ENCODE measurements around the gene PIPOX.

The PIPOX gene

GRCh38 chr17:29018788-29019474, 24.0 kb upstream of the PIPOX start:
- no peak for DNase-seq (ENCODE audit: low read depth, low spot score)
- no peak overlapping the region for H3K27ac ChIP-seq

- H3K27ac ChIP-seq = no peak overlapping the region
- no peak for DNase-seq (ENCODE audit: low read depth, low spot score)
Observed at GRCh38 chr17:29019475-29020181, 23.3 kb upstream of the PIPOX start.

- H3K27ac ChIP-seq = no peak overlapping the region
- DNase-seq (ENCODE audit: low read depth, low spot score) = no peak
Observed at GRCh38 chr17:29020576-29020975, 22.4 kb upstream of the PIPOX start.

DNA sequence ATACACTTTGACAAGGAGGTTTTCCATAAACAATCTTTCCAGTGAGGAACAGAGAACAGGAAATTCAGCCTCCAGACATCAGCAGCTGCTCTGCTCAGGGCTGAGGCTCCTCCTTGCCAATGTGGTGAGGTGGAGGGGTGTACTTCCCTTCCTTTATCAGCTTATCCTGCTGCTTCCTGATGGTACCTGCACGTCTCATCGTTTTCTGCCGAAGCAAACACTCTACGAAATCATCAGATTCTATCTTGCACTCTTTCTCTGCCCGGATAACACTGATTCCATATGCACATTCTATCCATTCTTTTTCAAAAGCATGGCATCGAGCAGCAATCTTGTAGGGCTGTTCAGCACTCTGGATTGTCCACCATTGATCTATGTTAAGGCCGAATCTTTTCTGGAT, 21.7 kb upstream of the PIPOX start:
- no peak for DNase-seq (ENCODE audit: low read depth, low spot score)

GRCh38 chr17:29022074-29022473, 20.9 kb upstream of the PIPOX start:
- no peak for DNase-seq (ENCODE audit: low read depth, low spot score)
- no peak overlapping the region for H3K27ac ChIP-seq

More for the DNA sequence above, 21.7 kb upstream of the PIPOX start:
- H3K27ac ChIP-seq = no peak overlapping the region

DNA sequence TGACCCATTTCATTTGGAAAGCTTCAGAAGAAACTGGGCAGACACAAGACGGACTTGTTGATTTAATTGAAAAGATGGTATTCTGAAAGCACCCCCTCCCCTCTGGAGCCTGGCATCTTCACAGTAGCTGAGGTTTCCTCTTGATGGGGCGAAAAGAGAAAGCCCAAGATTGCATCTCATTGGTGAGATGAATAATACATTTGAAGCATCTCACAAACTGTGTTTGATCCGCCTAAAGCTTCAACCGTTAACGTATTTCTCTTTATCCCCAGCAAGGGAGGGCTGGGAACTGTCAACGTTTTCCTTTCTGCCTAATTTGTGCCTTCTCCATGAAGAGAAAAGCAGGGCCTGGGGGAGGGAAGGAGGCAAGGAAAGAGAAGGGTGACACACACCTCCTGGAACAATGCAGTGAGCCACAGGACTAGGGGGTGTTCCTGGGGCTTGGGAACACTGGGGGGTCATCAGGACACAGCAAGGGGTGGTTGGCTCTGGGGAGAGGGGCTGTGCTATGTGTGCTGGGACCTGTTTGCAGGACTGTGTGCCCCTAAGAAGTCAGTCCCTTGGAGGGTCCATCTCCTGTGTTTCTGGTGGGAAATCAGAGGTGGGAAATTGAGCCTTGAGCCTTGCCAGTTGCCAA, 18.5 kb upstream of the PIPOX start:
- no peak overlapping the region for H3K27ac ChIP-seq
- no peak for DNase-seq (ENCODE audit: low read depth, low spot score)

DNA sequence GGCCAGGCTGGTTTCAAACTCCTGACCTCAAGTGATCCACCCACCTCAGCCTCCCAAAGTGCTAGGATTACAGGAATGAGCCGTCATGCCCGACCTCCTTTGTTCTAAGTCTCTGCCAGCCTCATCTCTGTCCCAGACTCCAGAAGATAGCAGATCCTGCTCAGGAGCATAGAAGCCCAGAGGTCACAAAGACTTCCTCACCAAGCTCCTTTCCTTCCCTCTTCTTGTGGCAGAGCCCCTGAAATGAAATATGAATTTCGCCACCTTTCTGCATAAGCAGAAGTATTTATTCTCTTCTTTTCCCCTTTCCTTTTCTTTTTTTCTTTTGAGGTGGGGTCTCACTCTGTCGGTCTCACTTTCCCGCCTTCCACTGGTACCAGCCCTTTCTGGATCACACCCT, 11.5 kb upstream of the PIPOX start:
- H3K27ac ChIP-seq = no peak overlapping the region
- no peak for DNase-seq (ENCODE audit: low read depth, low spot score)

GRCh38 chr17:29032013-29032856, 10.7 kb upstream of the PIPOX start:
- no peak for DNase-seq (ENCODE audit: low read depth, low spot score)
- no peak overlapping the region for H3K27ac ChIP-seq

- DNase-seq (ENCODE audit: low read depth, low spot score) = no peak
- H3K27ac ChIP-seq = no peak overlapping the region
Observed at GRCh38 chr17:29032857-29033197, 10.1 kb upstream of the PIPOX start.

DNA sequence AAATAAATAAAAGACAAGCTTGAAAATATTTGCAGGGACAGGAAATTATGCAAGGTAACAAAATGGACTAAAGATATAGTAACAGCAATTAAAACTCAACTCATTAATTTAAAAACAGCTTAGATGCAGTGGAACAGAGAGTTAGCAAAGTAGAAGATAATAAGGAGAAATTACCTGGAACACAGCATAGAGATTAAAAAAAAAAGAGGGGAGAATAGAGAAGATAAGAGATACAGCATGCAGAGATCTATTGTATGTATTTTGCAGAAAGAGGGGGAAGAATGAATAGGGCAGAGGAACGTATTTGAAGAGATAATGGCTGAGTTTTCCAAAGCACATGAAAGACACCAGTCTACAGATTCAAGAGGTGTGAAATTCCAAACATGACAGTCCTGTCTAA, 8.4 kb upstream of the PIPOX start:
- no peak for DNase-seq (ENCODE audit: low read depth, low spot score)
- H3K27ac ChIP-seq = no peak overlapping the region

DNA sequence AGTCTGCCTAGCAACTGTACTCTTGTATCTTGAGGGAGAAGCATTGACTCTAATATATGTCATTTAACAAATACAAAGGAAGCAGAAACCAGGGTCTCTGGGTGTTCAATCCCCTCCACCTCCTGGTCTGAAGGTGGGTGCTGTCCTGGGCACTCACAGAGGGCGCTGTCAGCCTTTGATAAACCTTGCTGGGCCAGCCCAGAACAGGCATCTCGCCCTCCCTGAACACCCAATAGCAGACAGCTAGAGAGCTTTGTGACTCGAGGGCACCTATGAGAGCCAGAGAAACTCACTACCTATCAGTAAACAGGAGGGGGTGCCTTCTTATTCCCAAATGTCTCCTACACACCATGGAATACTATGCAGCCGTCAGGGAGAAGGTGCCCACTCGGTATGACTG, 6.4 kb upstream of the PIPOX start:
- no peak for DNase-seq (ENCODE audit: low read depth, low spot score)
- H3K27ac ChIP-seq = no peak overlapping the region

- DNase-seq (ENCODE audit: low read depth, low spot score) = no peak
- H3K27ac ChIP-seq = no peak overlapping the region
Observed at GRCh38 chr17:29037739-29038084, 5.2 kb upstream of the PIPOX start.

- DNase-seq (ENCODE audit: low read depth, low spot score) = no peak
- H3K27ac ChIP-seq = no peak overlapping the region
Observed at GRCh38 chr17:29038085-29038795, 4.7 kb upstream of the PIPOX start.

GRCh38 chr17:29039764-29040598, 3.0 kb upstream of the PIPOX start:
- DNase-seq (ENCODE audit: low read depth, low spot score) = peak; percentile 18
- peak overlapping the region; percentile 21 for H3K27ac ChIP-seq

GRCh38 chr17:29041091-29041490, 1.9 kb upstream of the PIPOX start:
- DNase-seq (ENCODE audit: low read depth, low spot score) = no peak
- H3K27ac ChIP-seq = no peak overlapping the region

- DNase-seq (ENCODE audit: low read depth, low spot score) = no peak
- H3K27ac ChIP-seq = no peak overlapping the region
Observed at GRCh38 chr17:29041571-29041970, 1.4 kb upstream of the PIPOX start.

GRCh38 chr17:29042026-29042678, 789 bp upstream of the PIPOX start:
- DNase-seq (ENCODE audit: low read depth, low spot score) = no peak
- no peak overlapping the region for H3K27ac ChIP-seq

DNA sequence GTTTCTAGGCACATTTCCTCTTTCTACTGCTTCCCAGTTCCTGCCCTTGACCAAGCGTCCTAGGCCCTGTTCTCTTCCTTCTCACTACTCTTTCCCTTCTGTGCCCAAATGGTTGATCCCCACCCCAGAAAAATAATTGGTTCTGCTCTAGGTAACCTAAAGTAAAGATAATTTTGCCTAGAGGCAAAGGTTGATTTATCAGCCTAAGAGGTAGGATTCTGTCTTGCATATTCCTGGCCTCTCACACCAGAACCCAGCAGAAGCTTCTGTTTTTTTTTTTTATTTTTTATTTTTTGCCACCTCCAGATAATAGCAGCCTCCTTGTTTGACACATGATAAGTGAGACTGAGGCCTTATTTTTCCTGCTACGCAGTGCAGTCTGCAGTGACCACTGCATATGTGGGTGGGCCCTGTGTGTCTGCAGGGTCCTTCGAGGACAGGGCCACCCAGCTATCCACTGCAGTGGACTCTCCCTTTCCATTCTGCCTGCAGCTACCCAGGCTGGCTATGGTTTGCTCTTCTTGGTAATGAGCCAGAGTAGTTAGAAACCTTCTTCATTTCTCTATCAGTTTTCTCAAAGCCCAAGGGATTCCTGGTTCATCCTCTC, 701 bp downstream of the PIPOX start:
- H3K27ac ChIP-seq = no peak overlapping the region
- no peak for DNase-seq (ENCODE audit: low read depth, low spot score)

DNA sequence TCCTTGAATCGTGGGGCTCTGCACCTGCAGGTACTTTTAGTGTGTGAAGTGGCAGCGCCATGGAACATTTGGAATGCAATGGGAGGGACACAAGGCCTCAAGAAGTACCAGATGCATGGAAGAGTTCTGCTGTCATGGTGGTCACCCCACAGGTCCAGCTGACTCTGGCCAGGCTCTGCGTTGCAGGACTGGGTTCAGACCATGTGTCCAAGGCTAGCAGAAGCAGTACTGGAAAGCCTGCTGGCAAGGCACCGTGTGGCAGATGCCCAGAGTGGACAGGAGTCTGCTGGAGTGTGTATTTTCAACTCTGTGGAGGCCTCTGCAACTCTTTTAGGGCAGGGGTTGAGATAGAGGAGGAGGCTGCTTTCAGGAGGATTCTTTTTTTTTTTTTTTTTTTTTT, 2.1 kb downstream of the PIPOX start:
- no peak for DNase-seq (ENCODE audit: low read depth, low spot score)
- H3K27ac ChIP-seq = no peak overlapping the region
